ENCODE measurements around the gene PCSK4.

PCSK4 gene

DNA sequence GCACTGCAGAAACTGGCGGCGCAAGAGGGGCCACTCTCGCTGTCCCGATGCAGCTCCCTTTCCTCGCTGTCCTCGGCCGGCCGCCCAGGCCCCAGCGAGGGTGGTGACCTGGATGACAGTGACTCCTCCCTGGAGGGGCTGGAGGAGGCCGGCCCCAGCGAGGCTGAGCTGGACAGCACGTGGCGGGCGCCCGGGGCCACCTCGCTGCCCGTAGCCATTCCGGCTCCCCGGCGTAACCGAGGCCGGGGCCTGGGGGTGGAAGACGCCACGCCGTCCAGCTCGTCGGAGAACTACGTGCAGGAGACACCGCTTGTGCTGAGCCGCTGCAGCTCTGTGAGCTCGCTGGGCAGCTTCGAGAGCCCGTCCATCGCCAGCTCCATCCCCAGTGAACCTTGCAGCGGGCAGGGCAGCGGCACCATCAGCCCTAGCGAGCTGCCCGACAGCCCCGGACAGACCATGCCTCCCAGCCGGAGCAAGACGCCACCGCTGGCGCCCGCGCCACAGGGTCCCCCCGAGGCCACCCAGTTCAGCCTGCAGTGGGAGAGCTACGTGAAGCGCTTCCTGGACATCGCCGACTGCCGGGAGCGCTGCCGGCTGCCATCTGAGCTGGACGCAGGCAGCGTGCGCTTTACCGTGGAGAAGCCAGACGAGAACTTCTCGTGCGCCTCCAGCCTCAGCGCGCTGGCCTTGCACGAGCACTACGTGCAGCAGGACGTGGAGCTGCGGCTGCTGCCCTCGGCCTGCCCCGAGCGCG is 23.5 kb downstream of the PCSK4 start:
- peaks cover 10% of the 10 kb centered on the region for H3K79me2 ChIP-seq
- no peaks in the 10 kb centered on the region for H3K36me3 ChIP-seq (ENCODE audit: control insufficient read depth, insufficient read depth, low read length)
- H2AFZ ChIP-seq, result no peak overlapping the region
- no peak overlapping the region for H3K4me2 ChIP-seq (ENCODE audit: low read length)
- TF ChIP-seq, protein P1, sequence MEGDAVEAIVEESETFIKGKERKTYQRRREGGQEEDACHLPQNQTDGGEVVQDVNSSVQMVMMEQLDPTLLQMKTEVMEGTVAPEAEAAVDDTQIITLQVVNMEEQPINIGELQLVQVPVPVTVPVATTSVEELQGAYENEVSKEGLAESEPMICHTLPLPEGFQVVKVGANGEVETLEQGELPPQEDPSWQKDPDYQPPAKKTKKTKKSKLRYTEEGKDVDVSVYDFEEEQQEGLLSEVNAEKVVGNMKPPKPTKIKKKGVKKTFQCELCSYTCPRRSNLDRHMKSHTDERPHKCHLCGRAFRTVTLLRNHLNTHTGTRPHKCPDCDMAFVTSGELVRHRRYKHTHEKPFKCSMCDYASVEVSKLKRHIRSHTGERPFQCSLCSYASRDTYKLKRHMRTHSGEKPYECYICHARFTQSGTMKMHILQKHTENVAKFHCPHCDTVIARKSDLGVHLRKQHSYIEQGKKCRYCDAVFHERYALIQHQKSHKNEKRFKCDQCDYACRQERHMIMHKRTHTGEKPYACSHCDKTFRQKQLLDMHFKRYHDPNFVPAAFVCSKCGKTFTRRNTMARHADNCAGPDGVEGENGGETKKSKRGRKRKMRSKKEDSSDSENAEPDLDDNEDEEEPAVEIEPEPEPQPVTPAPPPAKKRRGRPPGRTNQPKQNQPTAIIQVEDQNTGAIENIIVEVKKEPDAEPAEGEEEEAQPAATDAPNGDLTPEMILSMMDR (IDR thresholded peaks at IDR 0.05), result no peak
- H3K9me3 ChIP-seq (ENCODE audit: control insufficient read depth, low read length), result no peaks in the 10 kb centered on the region
- no peak overlapping the region for H3K27ac ChIP-seq
- no peak overlapping the region for H3K9ac ChIP-seq
- peaks cover 11% of the 10 kb centered on the region for H3K27me3 ChIP-seq (ENCODE audit: control insufficient read depth, insufficient read depth, low read length)
- H3K4me1 ChIP-seq, result peaks cover 14% of the 10 kb centered on the region
- H3K4me3 ChIP-seq (ENCODE audit: low read depth, low read length), result no peak overlapping the region

DNA sequence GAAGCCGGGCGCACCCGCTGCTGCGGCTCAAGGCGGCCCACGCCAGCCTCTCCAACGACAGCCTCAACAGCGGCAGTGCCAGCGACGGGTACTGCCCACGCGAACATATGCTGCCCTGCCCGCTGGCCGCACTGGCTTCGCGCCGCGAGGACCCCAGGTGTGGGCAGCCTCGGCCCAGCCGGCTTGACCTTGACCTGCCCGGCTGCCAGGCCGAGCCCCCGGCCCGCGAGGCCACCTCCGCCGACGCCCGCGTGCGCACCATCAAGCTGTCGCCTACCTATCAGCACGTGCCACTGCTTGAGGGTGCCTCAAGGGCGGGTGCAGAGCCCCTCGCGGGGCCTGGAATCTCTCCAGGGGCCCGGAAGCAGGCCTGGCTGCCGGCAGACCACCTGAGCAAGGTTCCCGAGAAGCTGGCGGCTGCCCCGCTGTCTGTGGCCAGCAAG is 24.1 kb downstream of the PCSK4 start:
- Histone ChIP-seq H3K4me1 (peaks cover 14% of the 10 kb centered on the region), H3K27me3 (ENCODE audit: control insufficient read depth, insufficient read depth, low read length) (peaks cover 11% of the 10 kb centered on the region), H3K79me2 (peaks cover 10% of the 10 kb centered on the region), H3K9me3 (ENCODE audit: control insufficient read depth, low read length) (no peaks in the 10 kb centered on the region), H3K4me3 (ENCODE audit: low read depth, low read length) (no peak overlapping the region), H2AFZ (no peak overlapping the region), H3K4me2 (ENCODE audit: low read length) (no peak overlapping the region), H3K9ac (no peak overlapping the region), H3K27ac (no peak overlapping the region), H3K36me3 (ENCODE audit: control insufficient read depth, insufficient read depth, low read length) (no peaks in the 10 kb centered on the region)
- TF ChIP-seq, protein P1 (IDR thresholded peaks at IDR 0.05), result no peak

- H3K9ac ChIP-seq, result no peak overlapping the region
- no peak overlapping the region for H3K4me2 ChIP-seq (ENCODE audit: low read length)
- peaks cover 11% of the 10 kb centered on the region for H3K27me3 ChIP-seq (ENCODE audit: control insufficient read depth, insufficient read depth, low read length)
- TF ChIP-seq, protein P1 (IDR thresholded peaks at IDR 0.05), result peak; percentile 10
- H3K4me3 ChIP-seq (ENCODE audit: low read depth, low read length), result no peak overlapping the region
- peaks cover 10% of the 10 kb centered on the region for H3K79me2 ChIP-seq
- peaks cover 14% of the 10 kb centered on the region for H3K4me1 ChIP-seq
- no peak overlapping the region for H2AFZ ChIP-seq
- H3K27ac ChIP-seq, result no peak overlapping the region
- no peaks in the 10 kb centered on the region for H3K36me3 ChIP-seq (ENCODE audit: control insufficient read depth, insufficient read depth, low read length)
- no peaks in the 10 kb centered on the region for H3K9me3 ChIP-seq (ENCODE audit: control insufficient read depth, low read length)
These were observed 24.7 kb downstream of the PCSK4 start for GRCh38 chr19:1465191-1466016.

DNA sequence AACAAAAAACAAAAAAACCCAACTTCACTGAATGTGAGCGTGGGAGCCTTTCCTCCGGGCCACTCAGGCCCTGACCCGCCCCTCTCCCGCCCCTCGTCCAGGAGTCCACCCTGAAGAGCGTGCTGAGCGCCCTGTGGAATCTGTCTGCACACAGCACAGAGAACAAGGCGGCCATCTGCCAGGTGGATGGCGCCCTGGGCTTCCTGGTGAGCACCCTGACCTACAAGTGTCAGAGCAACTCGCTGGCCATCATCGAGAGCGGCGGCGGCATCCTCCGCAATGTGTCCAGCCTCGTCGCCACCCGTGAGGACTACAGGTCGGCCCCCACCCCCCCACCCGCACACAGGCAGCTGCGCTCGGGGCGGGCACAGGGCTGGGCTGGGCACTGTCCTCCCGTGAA is 28.3 kb downstream of the PCSK4 start:
- TF ChIP-seq, protein P1 (IDR thresholded peaks at IDR 0.05), result no peak
- Histone ChIP-seq H3K9me3 (ENCODE audit: control insufficient read depth, low read length) (no peaks in the 10 kb centered on the region), H3K27me3 (ENCODE audit: control insufficient read depth, insufficient read depth, low read length) (no peaks in the 10 kb centered on the region), H3K9ac (no peak overlapping the region), H3K36me3 (ENCODE audit: control insufficient read depth, insufficient read depth, low read length) (no peaks in the 10 kb centered on the region), H3K79me2 (peaks cover 10% of the 10 kb centered on the region), H3K27ac (no peak overlapping the region), H3K4me3 (ENCODE audit: low read depth, low read length) (no peak overlapping the region), H3K4me1 (peaks cover 2% of the 10 kb centered on the region), H3K4me2 (ENCODE audit: low read length) (no peak overlapping the region), H2AFZ (no peak overlapping the region)
